ENCODE data around the gene ZNF821.
"Not testable (repeated sequence)": the region's sequence is repeated elsewhere in the genome, so short reads cannot be mapped to it uniquely, and the experiment has no call there.

ZNF821 gene

DNA sequence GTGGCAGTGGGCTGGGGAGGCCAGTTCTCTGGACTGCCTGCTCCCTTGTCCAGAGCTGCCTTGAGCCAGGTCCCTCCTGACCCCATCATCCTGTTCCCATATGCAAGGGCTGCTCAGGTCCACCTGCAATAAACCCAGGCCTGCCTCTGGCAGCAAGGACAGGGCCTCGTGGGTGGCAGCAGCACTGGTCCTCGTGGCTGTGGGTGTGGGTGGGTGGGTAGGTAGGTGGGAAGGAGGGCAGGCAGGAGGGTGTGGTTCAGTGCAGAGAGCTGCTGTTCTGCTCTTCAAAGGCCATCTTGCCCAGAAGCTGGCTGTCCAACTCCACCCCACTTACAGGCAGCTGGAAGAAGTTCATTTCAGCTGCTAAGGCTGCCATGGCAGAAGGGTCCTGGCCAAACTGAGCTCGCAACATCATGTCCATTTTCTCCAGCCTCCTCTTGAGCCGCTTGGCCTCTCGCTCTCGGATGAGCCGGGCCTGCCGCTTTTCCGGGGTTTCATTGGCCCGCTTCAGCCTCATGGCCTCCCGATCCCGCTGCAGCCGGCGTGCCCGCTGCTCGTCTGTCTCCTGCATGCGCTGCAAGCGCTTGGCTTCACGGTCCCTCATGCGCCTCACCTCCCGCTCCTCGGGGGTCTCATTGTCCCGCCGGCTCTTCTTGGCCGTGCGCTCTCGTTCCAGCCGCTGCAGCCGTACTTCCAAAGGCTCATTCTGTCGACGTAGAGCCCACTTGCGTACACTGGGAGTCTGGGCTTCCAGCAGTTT, 24.0 kb downstream of the ZNF821 start:
- DNase-seq (ENCODE audit: low read depth), result no peak

DNA sequence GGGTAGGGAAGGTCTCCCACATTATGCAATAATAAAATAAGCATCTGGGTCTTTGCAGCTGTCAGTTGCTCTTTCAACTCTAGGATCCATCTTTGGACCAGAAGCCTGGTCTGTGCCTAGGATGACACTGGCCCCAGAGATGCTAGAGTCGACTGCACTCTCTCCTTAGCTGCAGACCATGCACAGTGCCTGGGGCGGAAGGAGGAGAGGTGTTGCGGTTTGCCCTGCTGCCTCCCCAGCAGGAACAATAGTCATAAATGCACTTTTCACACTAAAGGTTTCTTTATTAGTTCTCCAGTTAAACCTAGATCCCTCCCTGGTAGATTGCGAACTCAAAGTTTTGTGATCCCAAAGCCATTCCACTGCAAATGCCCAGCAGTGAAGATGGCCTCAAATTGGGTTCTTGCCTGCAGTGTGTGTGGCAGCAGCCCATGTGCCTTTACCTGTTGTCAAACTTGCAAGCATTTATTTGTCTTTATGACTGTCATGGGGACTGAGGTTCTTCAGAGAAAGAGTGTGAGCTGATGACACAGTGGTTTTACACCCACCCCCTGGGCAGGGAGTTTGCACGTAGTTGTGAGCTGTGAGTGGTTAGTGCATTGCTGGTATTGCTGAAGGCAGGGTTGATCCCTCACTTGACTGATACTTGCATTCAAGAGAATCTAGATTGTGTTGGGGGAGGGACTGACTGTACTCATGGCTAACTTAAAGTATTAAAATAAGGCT, 27.9 kb downstream of the ZNF821 start:
- DNase-seq (ENCODE audit: low read depth), result no peak

DNA sequence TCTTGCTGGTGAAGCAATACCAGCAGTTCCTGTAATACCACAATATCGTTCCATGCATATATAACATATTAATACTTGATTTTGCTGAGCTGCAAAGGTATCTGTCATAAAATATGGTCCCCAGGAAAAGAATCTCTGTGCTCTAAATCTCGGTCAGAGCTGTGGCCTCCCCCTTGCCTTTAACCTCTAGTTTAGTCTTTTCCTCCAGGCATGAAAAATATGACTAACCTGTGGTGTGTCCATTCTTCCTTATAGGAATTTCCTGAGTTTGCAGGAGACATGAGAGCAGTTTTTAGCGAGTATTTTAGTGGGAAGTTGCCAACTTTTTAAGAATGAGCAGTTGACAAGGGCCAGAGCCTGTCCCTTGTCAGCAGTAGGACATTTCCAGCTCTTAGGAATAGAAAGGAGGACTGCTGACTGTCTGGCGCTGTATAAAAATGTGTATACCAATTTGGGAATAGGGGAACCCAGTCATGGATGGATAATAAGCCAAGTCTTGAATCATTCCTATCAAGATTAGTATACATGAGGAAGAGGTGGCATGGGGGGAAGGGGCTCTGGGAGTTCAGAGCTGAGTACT, 29.5 kb downstream of the ZNF821 start:
- DNase-seq (ENCODE audit: low read depth), result no peak

DNA sequence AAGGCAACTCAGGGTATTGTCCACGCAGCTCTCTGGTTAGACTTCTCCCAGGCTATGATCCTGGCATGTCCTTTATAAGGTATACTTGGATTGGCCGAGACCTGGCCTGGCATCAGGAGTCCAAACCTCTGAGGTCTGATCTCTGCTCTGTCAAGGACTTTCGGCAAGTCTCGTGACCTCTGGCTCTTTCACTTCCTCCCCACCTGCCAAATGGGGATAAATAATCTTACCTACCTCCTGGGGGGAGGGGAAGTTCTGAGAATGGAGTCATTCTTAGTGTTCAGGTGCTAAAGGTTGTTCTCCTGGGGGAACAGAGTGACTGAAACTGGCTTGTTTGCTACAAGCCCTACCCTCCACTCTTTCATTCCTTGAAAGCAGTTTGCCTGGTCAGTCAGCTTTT, 30.6 kb downstream of the ZNF821 start:
- DNase-seq (ENCODE audit: low read depth), result no peak

DNA sequence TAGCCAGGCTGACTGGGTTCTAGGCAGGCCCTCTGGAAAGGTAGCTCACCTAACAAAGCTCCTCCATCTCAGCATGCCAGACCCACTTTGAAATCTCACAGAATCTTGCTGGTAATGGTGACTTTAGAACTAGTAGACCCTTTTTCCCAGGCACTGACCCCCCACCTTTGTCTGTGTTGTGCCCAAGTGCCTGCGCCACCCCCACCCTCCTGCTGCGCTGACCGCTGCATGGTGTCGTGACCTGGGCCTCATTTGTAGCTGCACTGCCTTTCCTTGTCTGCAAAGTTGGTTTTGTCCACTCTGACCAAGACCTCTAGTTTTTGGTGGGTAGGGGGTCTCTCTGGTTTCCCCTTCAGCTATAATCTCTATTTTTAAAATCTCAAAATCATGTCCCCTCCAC, 31.4 kb downstream of the ZNF821 start:
- DNase-seq (ENCODE audit: low read depth), result no peak

DNA sequence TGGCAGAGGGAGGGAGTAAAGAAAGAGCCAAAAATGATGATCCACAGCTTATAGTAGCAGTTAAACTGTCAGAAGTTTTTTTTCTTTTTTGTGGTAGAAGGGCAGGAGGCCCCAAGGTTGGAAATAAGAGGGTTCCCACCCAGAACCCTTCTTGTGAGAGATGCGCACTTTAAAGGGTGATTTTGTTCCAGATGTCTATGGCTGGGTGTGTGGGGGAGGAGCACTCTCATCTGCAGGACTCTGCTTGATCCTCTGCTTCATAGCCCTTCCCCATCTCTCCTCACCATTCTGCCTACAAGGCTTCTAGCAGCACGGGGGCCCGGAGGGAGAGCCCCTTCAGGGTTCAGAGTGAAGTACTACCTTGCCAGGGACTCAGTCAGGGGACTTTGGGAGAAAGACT, 31.8 kb downstream of the ZNF821 start:
- DNase-seq (ENCODE audit: low read depth), result no peak

DNA sequence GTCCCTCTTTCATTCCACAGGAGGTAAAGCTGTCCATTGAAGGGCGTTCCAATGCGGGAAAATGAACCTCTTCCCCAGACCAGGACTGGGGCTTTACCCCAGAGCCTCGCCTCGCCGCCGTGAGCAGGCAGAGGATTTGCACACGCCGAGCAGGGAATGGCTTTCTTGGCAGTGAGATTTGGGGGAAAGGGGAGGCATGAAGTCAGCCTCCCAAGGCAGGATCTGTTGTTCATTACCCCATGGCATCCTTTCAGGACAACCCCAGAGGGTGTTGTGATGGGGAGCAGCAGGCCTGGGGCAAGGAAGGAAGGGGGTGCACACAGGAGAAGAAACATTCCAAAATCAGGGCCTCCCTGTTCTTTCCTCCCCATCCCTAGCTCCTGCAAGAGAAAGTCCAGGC, 32.2 kb downstream of the ZNF821 start:
- peak; percentile 19 for DNase-seq (ENCODE audit: low read depth)

DNA sequence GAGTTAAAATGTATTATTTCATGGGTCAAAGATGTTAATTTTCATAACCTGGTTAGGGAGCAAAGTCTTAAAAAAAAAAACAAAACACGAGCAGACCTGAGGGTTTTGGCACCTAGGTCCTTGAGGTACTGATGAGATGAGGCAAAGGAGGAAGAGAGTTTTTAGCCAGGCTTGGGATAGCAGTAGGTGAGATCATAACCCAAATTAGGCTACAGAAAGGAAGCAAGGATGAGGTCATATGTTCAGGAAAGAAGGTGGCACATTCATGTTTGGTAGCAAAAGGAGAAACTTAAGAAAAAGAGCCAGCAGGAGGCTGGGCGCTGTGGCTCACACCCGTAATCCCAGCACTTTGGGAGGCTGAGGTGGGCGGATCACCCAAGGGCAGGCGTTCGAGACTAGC, 35.4 kb downstream of the ZNF821 start:
- no peak for DNase-seq (ENCODE audit: low read depth)

DNA sequence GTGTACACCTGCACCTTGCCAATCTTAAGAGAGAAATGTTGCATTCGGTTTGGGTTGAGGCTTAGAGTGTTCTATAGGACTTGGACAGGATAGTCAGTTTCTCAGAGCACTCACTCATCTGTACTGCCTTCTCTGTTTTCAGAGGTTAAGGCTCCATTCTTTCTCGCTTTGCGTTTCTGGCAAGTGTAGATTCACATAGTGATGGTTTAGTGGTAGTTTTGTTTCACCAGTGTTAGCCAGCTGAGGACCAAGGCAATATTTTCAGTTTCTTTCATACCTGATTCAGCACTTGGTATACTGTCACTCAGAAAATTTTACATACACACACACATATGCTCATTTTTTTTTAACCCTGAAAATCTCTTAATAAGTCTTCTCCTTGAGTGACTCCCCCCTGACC, 36.9 kb downstream of the ZNF821 start:
- no peak for DNase-seq (ENCODE audit: low read depth)

DNA sequence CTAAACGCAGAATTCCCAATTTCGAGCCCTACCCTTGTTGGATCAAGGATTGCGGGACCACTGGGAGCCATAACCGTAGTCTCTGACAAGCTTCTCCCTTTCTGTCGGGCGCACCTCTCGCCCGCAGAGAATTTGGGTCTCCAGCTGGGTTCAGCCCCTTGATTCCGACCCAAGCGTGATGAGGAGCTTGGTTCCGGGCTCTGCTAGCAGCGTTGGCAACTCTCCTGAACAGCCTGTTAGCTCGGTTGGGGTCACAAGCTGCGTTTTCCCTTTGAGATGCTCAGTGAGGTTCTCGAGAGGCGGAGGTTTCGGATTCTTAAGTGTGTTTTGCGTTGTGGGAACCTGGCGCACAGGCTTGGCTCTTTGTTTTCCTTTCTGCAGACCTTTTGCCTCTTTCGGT, 37.6 kb downstream of the ZNF821 start:
- DNase-seq (ENCODE audit: low read depth), result no peak

DNA sequence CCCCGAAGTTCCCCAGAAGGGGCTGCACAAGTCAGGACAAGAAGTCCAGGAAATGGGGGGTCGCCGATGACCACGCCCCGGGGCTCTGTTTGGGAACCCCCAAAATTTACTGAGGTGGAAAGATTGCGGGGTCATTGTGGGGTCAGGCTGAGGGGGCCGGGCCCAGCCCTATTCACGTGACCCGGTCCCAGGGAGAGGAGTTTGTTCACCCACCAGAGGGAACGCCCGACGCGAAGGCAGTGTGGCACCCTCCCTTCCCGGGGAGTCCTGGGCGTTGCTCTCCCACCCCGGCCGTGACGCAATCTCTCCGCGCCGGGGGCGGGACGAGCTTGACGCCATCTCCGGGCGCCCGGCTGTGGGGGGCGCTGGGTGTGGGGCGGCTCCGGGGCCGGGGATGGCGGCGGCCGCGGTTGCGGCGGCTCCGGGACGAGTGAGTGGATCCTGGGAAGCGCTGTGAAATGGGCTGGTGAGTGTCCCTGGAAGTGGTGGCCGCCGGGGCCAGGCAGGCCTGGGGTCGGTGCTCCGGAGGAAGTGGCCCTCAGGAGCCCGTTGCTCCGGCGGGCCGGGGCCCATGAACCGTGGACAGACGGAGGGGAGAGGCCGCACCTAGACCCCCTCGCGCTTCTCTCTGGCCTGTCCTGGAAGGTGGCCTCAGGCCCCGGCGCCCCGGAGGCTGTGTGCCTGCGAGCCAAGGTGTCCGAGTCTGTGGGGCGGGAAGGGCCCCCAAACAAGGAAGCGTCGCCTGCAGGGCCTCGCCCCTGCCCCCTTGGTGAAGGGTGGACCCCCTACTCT, 38.1 kb downstream of the ZNF821 start, which contains the start of gene ATXN1L:
ATXN1L (plus strand) TSS at position 338 of the 792 bp plus-strand sequence. CDS start 3,765 bp downstream, outside the sequence.
- peak; percentile 93 for DNase-seq (ENCODE audit: low read depth)

DNA sequence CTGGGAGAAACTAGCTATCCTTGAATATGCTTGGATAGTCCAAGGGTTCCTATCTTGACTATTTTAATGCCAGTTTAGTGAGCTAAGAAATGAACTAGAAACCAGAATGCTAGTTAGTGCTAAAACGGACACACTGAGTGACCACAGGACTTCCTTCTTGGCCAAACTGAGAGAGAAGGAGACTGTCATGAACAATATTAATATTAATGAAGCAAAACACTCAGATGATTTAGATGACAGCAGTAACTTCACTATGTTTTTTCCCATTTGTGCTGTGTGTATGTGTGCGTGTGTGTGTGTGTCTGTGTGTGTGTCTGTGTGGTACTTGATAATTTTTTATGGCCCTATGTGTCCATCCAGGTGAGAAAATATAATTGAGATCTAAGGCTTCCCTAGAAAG, 40.4 kb downstream of the ZNF821 start:
- DNase-seq (ENCODE audit: low read depth), result no peak

DNA sequence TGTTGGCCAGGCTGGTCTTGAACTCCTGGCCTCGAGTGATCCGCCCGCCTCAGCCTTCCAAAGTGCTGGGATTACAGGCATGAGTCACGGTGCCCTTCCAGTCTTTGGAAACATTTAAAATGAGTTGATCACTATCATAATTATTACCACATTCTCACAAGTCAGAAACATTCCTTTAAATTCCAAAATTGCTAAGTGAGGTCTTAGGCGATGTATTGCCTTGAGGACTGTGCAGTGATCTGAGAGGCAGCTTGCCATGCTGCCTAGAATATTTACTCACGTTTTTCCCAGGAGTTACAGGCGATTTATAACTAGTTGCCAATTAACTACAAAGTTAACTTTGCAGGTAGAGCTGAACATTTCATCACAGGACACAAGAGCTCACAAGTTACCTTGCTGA, 43.9 kb downstream of the ZNF821 start:
- peak; percentile 65 for DNase-seq (ENCODE audit: low read depth)

DNA sequence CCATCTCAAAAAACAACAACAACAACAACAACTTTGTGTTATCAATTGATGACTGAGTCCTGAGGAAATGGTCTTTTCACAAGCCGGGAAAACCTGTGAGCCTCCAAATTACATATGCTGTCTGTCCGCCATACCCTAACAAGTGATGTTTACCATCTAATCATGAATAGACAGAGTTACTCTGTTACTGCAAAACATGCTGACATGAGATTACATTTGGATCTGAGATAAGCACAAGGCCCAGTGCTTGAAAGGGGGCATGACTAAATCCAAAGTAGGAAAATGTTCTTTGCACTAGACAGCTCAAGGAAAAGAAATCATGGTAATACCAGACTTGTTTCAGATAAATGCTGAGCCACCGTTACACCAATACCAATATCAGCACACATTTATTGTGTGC, 46.8 kb downstream of the ZNF821 start:
- DNase-seq (ENCODE audit: low read depth), result no peak

DNA sequence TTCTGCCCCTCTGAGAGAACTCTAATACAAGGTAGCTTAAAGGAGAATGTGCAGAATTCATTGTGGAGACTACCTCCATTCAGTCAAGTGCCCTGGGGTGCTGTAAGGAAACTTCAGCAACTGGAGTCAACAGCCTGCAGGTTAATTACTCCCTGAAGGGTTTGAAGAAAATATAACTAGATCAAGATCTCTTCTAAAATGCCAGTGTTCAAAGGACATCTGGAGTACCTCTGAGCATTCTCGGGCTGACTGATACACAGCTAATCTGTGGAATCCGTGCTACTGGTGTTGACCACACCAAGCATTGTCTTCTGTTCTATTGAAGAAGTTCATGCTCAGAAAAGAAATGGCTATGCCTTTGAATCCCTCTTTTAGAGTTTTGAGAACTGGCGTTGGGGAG, 49.7 kb downstream of the ZNF821 start:
- no peak for DNase-seq (ENCODE audit: low read depth)

DNA sequence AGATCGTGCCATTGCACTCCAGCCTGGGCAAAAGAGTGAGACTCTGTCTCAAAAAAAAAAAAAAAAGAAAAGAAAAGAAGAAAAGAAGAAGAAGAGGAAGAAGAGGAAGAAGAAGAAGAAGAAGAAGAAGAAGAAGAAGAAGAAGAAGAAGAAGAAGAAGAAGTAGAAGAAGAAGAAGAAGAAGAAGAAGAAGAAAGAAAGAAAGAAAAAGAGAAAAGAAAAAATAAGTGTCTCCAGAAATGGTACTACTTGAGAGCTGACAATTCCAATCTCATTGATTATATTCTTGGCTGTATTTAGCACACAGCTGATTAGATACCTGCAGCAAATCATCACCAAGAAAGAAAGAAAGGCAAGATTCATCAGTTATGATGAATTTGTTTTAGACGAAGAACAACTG, 51.9 kb downstream of the ZNF821 start:
- DNase-seq (ENCODE audit: low read depth), result not testable (repeated sequence)

DNA sequence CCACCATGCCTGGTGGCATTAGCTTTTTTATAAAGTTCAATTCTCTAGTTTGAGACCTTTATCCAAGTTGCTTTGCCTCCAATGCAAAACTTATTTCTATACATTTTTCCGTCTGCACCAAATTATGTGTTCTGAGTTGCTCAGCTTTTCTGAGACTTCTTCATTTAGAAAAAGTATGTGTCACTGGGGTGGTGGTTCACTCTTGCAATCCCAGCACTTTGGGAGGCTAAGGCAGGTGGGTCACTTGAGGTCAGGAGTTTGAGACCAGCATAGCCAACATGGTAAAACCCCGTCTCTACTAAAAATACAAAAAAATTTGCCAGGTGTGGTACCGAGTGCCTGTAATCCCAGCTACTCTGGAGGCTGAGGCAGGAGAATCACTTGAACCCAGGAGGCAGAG, 52.3 kb downstream of the ZNF821 start:
- not testable (repeated sequence) for DNase-seq (ENCODE audit: low read depth)

DNA sequence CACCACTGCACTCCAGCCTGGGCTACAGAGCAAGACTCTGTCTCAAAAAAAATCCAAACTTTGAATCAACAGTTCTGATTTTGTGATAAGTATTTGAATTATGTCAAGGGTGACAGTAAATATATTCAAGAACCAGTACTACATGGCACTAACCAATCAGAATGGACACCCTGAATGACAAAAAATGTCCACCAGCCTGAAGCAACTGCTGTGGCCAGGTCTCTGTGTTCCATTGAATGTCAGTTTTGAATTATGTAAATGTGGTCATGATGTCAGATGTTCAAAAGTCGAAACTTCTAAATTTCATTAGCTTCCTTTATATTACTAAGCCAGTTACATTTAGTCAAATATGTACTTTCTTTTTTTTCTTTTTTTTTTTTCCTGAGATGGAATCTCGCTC, 53.6 kb downstream of the ZNF821 start:
- no peak for DNase-seq (ENCODE audit: low read depth)

DNA sequence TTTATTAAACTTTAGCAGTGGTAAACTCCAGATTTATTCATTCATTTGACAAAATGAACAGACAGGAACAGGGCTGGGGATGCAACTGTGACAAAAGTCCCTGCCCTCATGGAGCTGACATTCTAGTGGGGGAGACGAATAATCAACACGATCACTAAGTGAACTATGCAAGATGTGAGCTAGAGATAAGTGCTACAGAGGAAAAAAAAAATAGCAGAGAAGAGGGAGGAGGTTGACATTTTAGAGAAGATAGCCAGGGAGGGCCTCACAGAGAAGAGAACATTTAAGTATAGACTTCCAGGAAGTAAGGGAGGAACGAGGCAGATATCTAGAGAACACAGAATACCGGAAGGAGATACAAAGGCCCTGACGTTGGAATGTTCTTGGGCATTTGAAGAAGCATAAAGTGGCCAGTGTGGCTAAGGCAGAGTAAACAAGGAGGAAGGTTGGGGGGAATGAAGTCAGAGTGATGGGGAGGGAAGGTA, 57.4 kb downstream of the ZNF821 start:
- no peak for DNase-seq (ENCODE audit: low read depth)

DNA sequence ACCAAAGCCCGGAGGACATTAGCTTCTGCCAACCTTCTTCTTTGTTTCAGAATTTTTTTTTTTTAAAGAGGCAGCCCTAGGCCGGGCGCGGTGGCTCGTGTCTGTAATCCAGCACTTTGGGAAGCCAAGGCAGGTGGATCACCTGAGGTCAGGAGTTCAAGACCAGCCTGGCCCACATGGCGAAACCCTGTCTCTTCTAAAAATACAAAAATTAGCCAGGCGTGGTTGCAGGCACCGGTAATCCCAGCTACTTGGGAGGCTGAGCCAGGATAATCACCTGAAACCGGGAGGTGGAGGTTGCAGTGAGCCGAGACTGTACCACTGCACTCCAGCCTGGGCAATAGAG, 66.9 kb downstream of the ZNF821 start:
- DNase-seq (ENCODE audit: low read depth), result not testable (repeated sequence)

DNA sequence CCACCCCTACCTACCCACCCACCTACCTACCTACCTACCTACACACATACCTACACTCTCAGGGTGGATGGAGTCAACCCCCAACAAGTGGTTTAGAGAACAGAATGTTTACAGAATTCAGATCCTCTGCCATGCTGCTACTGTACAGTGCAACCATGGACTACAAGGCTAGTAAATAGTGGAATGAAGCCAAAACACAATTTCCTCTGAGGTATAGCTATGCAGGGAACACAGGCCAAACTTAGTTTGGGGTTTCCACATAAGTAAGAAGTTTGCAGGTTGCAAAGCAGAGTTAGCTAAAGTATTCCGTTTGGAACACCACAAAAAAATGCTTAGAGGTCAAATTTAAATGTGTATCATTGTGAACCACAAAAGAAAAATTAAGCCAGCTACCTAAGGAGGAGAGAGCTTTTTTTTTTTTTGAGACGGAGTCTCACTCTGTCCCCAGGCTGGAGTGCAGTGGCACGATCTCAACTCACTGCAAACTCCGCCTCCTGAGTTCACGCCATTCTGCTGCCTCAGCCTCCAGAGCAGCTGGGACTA, 72.7 kb downstream of the ZNF821 start:
- peak; percentile 13 for DNase-seq (ENCODE audit: low read depth)

DNA sequence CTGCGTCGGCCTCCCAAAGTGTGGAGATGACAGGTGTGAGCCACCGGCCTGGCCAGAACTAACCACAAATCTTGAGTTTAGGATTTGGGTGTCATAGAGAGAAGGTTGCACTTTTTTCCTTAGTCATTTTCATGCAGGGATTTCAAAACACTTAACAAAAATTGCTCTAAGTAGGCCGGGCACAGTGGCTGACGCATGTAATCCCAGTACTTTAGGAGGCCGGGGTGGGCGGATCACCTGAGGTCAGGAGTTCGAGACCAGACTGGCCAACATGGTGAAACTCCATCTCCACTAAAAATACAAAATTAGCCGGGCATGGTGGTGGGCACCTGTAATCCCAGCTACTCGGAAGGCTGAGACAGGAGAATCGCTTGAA, 73.8 kb downstream of the ZNF821 start:
- DNase-seq (ENCODE audit: low read depth), result not testable (repeated sequence)

Measured in fibroblast of gingiva (primary cell).